ENCODE measurements around the gene CSMD2.

GRCh38 chr1:33601751-33602150, 563.3 kb downstream of the CSMD2 start:
- no peak for TF ChIP-seq EGR1 (IDR thresholded peaks at IDR 0.05)
- no peak for TF ChIP-seq CEBPB (IDR thresholded peaks at IDR 0.05)
- no peak for TF ChIP-seq TAF1 (IDR thresholded peaks at IDR 0.05; ENCODE audit: low read depth)
- TF ChIP-seq TCF12 (IDR thresholded peaks at IDR 0.05; ENCODE audit: low read depth): no peak
- no peak for TF ChIP-seq EP300 (IDR thresholded peaks at IDR 0.05; ENCODE audit: borderline replicate concordance)
- no peak for TF ChIP-seq MAX (IDR thresholded peaks at IDR 0.05)
- TF ChIP-seq YY1 (IDR thresholded peaks at IDR 0.05; ENCODE audit: low read depth): no peak
- no peak for TF ChIP-seq USF1 (IDR thresholded peaks at IDR 0.05)
- TF ChIP-seq CREB1 (IDR thresholded peaks at IDR 0.05; ENCODE audit: low read depth): no peak
- no peak for TF ChIP-seq TEAD4 (IDR thresholded peaks at IDR 0.05)
- no peak for TF ChIP-seq NFIC (IDR thresholded peaks at IDR 0.05)
- TF ChIP-seq ZBTB7A (IDR thresholded peaks at IDR 0.05; ENCODE audit: low read depth): no peak
- no peak for TF ChIP-seq RAD21 (IDR thresholded peaks at IDR 0.05; ENCODE audit: low read depth)
- no peak for TF ChIP-seq REST (IDR thresholded peaks at IDR 0.05; ENCODE audit: low read depth)
